Measurements from ENCODE around the gene BEGAIN. TPM values are rescaled to one million over a fixed set of nuclear protein-coding genes. Genes with fewer than 3 reads are reported as not detected.

BEGAIN gene
- total and polyA plus RNA-seq, 2 donors (not counting 3 experiments of a cell fraction or from before 2014, with no cell fraction given) = 0.49 TPM; not detected in 1

DNA sequence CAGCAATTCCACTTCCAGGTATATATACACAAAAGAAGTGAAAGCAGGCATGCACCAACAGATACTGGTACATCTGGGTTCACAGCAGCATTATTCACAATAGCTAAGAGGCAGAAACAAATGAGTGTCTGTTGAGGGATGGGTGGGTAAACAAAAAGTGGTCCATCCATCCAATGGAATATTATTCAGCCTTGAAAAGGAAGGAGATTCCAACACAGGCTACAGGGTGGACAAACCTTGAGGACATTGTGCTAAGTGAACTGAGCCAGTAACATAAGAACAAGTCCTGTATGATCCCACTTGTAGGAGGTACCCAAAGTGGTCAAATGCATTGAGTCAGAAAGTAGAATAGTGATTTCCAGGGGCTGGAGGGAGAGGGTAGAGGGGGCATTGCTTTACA is 27.6 kb upstream of the BEGAIN start:
- no peaks in the 10 kb centered on the region for H3K4me1 ChIP-seq (ENCODE audit: control insufficient read depth, extremely low read depth, insufficient read depth, low read length)
- no peak overlapping the region for H3K27ac ChIP-seq (ENCODE audit: insufficient read depth, low read depth, low read length)
- TF ChIP-seq, protein P1, sequence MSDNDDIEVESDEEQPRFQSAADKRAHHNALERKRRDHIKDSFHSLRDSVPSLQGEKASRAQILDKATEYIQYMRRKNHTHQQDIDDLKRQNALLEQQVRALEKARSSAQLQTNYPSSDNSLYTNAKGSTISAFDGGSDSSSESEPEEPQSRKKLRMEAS (IDR thresholded peaks at IDR 0.05; ENCODE audit: insufficient read depth, insufficient read length) = no peak
- TF ChIP-seq MYC (IDR thresholded peaks at IDR 0.05; ENCODE audit: low read depth, low read length) = no peak
- TF ChIP-seq POLR2AphosphoS5 (IDR thresholded peaks at IDR 0.05; ENCODE audit: insufficient read depth, low read depth, low read length) = no peak
- CTCF ChIA-PET = no interaction called here
- no peaks in the 10 kb centered on the region for H3K79me2 ChIP-seq (ENCODE audit: control insufficient read depth, insufficient read depth, low read length)
- DNase-seq (ENCODE audit: low read depth, low spot score) (no peak), FAIRE-seq (no peak)
- H4K20me1 ChIP-seq (replicated peaks; ENCODE audit: control insufficient read depth, extremely low read depth, insufficient read depth, low read length) = no peaks in the 10 kb centered on the region
- no peak overlapping the region for H3K9ac ChIP-seq (replicated peaks; ENCODE audit: extremely low read depth, insufficient read depth, low read length)
- no peaks in the 10 kb centered on the region for H3K9me1 ChIP-seq (replicated peaks; ENCODE audit: control insufficient read depth, extremely low read depth, insufficient read depth, low read length)
- BruUV-seq (replicated peaks) = no TSS peak
- H2AFZ ChIP-seq (ENCODE audit: low read depth, low read length) = no peak overlapping the region
- no peaks in the 10 kb centered on the region for H3K36me3 ChIP-seq (ENCODE audit: control insufficient read depth in 2 of 2, extremely low read depth in 1 of 2, insufficient read depth in 2 of 2, low read length in 2 of 2)
- H3K4me2 ChIP-seq (ENCODE audit: insufficient read depth, low read length) = no peak overlapping the region
- intact Hi-C loops (cut with micrococcal nuclease) = no loop called here
- POLR2A ChIA-PET = no interaction called here
- H3K9me3 ChIP-seq (replicated peaks; ENCODE audit: control insufficient read depth, insufficient read depth, low read length) = no peaks in the 10 kb centered on the region
- peaks cover 14 to 18% of the 10 kb centered on the region in 2 experiments for H3K27me3 ChIP-seq (ENCODE audit: control insufficient read depth in 2 of 2, insufficient read depth in 2 of 2, low read length in 2 of 2)
- dilution Hi-C loops (cut with MboI; ENCODE audit: extremely low pct_ligation_motif_present, low sequenced_read_pairs) = no loop called here
- no peak overlapping the region for H3K4me3 ChIP-seq (replicated peaks in 1 of 3; ENCODE audit: insufficient read depth in 1 of 3, low read depth in 1 of 3, low read length in 3 of 3)

GRCh38 chr14:100612986-100613385 is 25.8 kb upstream of the BEGAIN start:
- dilution Hi-C loops (cut with MboI; ENCODE audit: extremely low pct_ligation_motif_present, low sequenced_read_pairs) = no loop called here
- no peak for DNase-seq (ENCODE audit: low read depth, low spot score)
- POLR2A ChIA-PET = no interaction called here
- Histone ChIP-seq H3K4me2 (ENCODE audit: insufficient read depth, low read length) (no peak overlapping the region), H3K4me3 (replicated peaks in 1 of 3; ENCODE audit: insufficient read depth in 1 of 3, low read depth in 1 of 3, low read length in 3 of 3) (no peak overlapping the region), H3K9me1 (replicated peaks; ENCODE audit: control insufficient read depth, extremely low read depth, insufficient read depth, low read length) (no peaks in the 10 kb centered on the region), H3K9ac (replicated peaks; ENCODE audit: extremely low read depth, insufficient read depth, low read length) (no peak overlapping the region), H4K20me1 (replicated peaks; ENCODE audit: control insufficient read depth, extremely low read depth, insufficient read depth, low read length) (no peaks in the 10 kb centered on the region), H3K36me3 (ENCODE audit: control insufficient read depth in 2 of 2, extremely low read depth in 1 of 2, insufficient read depth in 2 of 2, low read length in 2 of 2) (no peaks in the 10 kb centered on the region), H3K9me3 (replicated peaks; ENCODE audit: control insufficient read depth, insufficient read depth, low read length) (no peaks in the 10 kb centered on the region), H3K4me1 (ENCODE audit: control insufficient read depth, extremely low read depth, insufficient read depth, low read length) (no peaks in the 10 kb centered on the region), H3K79me2 (ENCODE audit: control insufficient read depth, insufficient read depth, low read length) (no peaks in the 10 kb centered on the region), H3K27me3 (ENCODE audit: control insufficient read depth in 2 of 2, insufficient read depth in 2 of 2, low read length in 2 of 2) (peaks cover 5 to 11% of the 10 kb centered on the region in 2 experiments), H3K27ac (ENCODE audit: insufficient read depth, low read depth, low read length) (no peak overlapping the region), H2AFZ (ENCODE audit: low read depth, low read length) (no peak overlapping the region)
- TF ChIP-seq EZH2 (IDR thresholded peaks at IDR 0.05; ENCODE audit: borderline replicate concordance, low read depth, low read length, severe bottlenecking) (no peak), FOS (IDR thresholded peaks at IDR 0.05; ENCODE audit: borderline replicate concordance, insufficient read depth, low read length) (no peak), POLR2A (IDR thresholded peaks at IDR 0.05; ENCODE audit: low read depth, low read length) (no peak), POLR2AphosphoS5 (IDR thresholded peaks at IDR 0.05; ENCODE audit: insufficient read depth, low read depth, low read length) (no peak), MYC (IDR thresholded peaks at IDR 0.05; ENCODE audit: low read depth, low read length) (no peak), GATA2 (IDR thresholded peaks at IDR 0.05; ENCODE audit: insufficient read depth, insufficient read length, low read depth, low read length) (no peak), JUN (IDR thresholded peaks at IDR 0.05; ENCODE audit: borderline replicate concordance, insufficient read depth, insufficient read length, low read depth) (no peak)
- TF ChIP-seq, protein P1 (IDR thresholded peaks at IDR 0.05; ENCODE audit: insufficient read depth, insufficient read length) = no peak
- TF ChIP-seq, protein P2, sequence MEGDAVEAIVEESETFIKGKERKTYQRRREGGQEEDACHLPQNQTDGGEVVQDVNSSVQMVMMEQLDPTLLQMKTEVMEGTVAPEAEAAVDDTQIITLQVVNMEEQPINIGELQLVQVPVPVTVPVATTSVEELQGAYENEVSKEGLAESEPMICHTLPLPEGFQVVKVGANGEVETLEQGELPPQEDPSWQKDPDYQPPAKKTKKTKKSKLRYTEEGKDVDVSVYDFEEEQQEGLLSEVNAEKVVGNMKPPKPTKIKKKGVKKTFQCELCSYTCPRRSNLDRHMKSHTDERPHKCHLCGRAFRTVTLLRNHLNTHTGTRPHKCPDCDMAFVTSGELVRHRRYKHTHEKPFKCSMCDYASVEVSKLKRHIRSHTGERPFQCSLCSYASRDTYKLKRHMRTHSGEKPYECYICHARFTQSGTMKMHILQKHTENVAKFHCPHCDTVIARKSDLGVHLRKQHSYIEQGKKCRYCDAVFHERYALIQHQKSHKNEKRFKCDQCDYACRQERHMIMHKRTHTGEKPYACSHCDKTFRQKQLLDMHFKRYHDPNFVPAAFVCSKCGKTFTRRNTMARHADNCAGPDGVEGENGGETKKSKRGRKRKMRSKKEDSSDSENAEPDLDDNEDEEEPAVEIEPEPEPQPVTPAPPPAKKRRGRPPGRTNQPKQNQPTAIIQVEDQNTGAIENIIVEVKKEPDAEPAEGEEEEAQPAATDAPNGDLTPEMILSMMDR (IDR thresholded peaks at IDR 0.05; ENCODE audit: extremely low read depth in 1 of 2, insufficient read depth in 1 of 2, low read depth in 1 of 2, low read length in 2 of 2) = no peak
- no peak for FAIRE-seq
- no TSS peak for BruUV-seq (replicated peaks)
- CTCF ChIA-PET = interaction anchor here (1.2 kb wide), 1 partner anchor 41 kb away, joined by 4 read pairs; no protein-coding TSS in a partner anchor
- intact Hi-C loops (cut with micrococcal nuclease) = no loop called here
